GM19328 (cell line): ENCODE measurements around the gene IFNG-AS1.
A peak's percentile ranks its signal among the peaks of the same experiment; 100 is the strongest.

Experiments used
- ATAC-seq: cut with Tn5 transposase; IDR thresholded peaks from one replicate; pipeline ENCODE4 v1.9.1; 2021; ENCODE audit warnings: mild to moderate bottlenecking, moderate library complexity; ENCODE audit not compliant: unreplicated experiment

The IFNG-AS1 gene

GRCh38 chr12:67989184-67989920 lies at the start of gene IFNG-AS1:
IFNG-AS1 (plus strand) TSS chr12:67989447.
- ATAC-seq, result no peak

- no peak for ATAC-seq
These were observed 49.6 kb upstream of the IFNG-AS1 start for GRCh38 chr12:67939611-67940010.

- ATAC-seq, result no peak
These were observed 48.4 kb upstream of the IFNG-AS1 start for GRCh38 chr12:67940780-67941243.

GRCh38 chr12:67942724-67943123 lies 46.5 kb upstream of the IFNG-AS1 start:
- no peak for ATAC-seq

- ATAC-seq, result peak; percentile 75
These were observed 45.9 kb upstream of the IFNG-AS1 start for GRCh38 chr12:67943141-67943892.

GRCh38 chr12:67944093-67944492 lies 45.2 kb upstream of the IFNG-AS1 start:
- no peak for ATAC-seq

- no peak for ATAC-seq
These were observed 36.5 kb upstream of the IFNG-AS1 start for GRCh38 chr12:67952787-67953186.

- no peak for ATAC-seq
These were observed 31.9 kb upstream of the IFNG-AS1 start for GRCh38 chr12:67957383-67957782.

- ATAC-seq, result no peak
These were observed 31.1 kb upstream of the IFNG-AS1 start for GRCh38 chr12:67958187-67958586.

GRCh38 chr12:67964456-67964855 lies 24.8 kb upstream of the IFNG-AS1 start:
- no peak for ATAC-seq

GRCh38 chr12:67966560-67966959 lies 22.7 kb upstream of the IFNG-AS1 start:
- no peak for ATAC-seq

- ATAC-seq, result no peak
These were observed 20.9 kb upstream of the IFNG-AS1 start for GRCh38 chr12:67968321-67968720.

- ATAC-seq, result no peak
These were observed 20.5 kb upstream of the IFNG-AS1 start for GRCh38 chr12:67968725-67969124.

- ATAC-seq, result no peak
These were observed 20.0 kb upstream of the IFNG-AS1 start for GRCh38 chr12:67969134-67969802.

GRCh38 chr12:67977668-67978067 lies 11.6 kb upstream of the IFNG-AS1 start:
- ATAC-seq, result no peak

GRCh38 chr12:67980391-67980790 lies 8.9 kb upstream of the IFNG-AS1 start:
- no peak for ATAC-seq

GRCh38 chr12:67981287-67982162 lies 7.7 kb upstream of the IFNG-AS1 start:
- no peak for ATAC-seq

GRCh38 chr12:67982164-67982563 lies 7.1 kb upstream of the IFNG-AS1 start:
- ATAC-seq, result no peak

- no peak for ATAC-seq
These were observed 2.6 kb upstream of the IFNG-AS1 start for GRCh38 chr12:67986632-67987031.

GRCh38 chr12:67988601-67989021 lies 636 bp upstream of the IFNG-AS1 start:
- ATAC-seq, result peak; percentile 56

- ATAC-seq, result peak; percentile 44
These were observed 1.9 kb downstream of the IFNG-AS1 start for GRCh38 chr12:67991158-67991557.
